NCI-H146 treated with DMSO at 0.1 percent for 48 hours (cell line): ENCODE measurements around the gene NOL11.
A peak's percentile ranks its signal among the peaks of the same experiment; 100 is the strongest.
"Not testable (repeated sequence)": the region's sequence is repeated elsewhere in the genome, so short reads cannot be mapped to it uniquely, and the experiment has no call there.

Experiments used
- DNase-seq: peaks from one replicate; lab custom pipeline; 2025; ENCODE audit not compliant: unreplicated experiment; lab: John Stamatoyannopoulos, UW

The NOL11 gene

GRCh38 chr17:67752160-67752559 is 34.4 kb downstream of the NOL11 start:
- not testable (repeated sequence) for DNase-seq

DNA sequence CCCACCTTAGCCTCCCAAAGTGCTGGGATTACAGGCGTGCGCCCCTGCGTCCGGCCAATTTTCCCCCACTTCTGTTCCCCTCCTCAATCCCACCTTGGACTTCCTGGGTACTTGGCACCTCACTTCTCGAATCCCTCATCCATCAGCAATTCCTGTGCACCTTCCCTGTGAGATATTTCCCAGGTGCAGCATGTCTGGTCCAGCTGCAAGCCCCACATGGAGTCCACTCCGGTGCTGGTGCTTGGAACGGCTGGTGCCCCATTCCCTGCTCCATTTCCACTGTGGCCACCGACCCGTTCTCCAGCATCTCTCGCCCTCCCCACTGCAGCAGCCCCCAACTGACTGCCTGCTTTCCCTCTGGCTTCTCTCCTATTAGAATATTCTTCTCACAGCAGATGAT is 35.3 kb downstream of the NOL11 start:
- no peak for DNase-seq

DNA sequence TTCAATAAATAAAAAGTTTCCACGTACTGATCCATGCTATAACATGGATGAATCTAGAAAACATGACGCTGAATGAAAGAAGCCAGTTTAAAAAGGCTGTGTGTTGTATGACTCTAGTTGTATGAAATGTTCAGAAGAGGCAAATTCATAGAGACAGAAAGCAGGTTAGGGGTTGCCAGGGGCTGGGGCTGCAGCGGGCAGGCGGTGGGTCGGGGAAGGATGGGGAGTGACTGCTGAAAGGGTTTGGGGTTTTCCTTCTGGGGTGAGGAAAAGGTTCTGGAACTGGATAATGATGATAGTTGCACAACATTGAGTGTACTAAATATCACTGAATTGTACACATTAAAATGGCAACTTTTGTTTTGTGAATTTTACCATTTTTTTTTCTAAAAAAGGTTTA is 36.3 kb downstream of the NOL11 start:
- DNase-seq, result no peak

- DNase-seq, result not testable (repeated sequence)
Measured at GRCh38 chr17:67754686-67755085, 37.0 kb downstream of the NOL11 start.

DNA sequence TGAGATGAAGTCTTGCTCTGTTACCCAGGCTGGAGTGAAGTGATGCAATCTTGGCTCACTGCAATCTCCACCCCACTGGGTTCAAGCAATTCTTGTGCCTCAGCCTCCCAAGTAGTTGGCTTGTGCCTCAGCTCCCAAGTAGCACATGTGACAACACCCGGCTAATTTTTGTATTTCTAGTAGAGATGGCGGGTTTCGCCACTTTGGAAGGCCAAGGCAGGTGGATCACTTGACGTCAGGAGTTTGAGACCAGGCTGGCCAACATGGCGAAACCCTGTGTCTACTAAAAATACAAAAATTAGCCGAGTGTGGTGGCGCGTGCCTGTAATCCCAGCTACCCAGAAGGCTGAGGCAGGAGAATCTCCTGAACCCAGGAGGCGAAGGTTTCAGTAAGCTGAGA is 39.0 kb downstream of the NOL11 start:
- not testable (repeated sequence) for DNase-seq

GRCh38 chr17:67759355-67760171 is 41.8 kb downstream of the NOL11 start:
- DNase-seq, result no peak

- DNase-seq, result no peak
Measured at GRCh38 chr17:67765623-67766022, 47.9 kb downstream of the NOL11 start.

- DNase-seq, result no peak
Measured at GRCh38 chr17:67769231-67769630, 51.5 kb downstream of the NOL11 start.

GRCh38 chr17:67770539-67770938 is 52.8 kb downstream of the NOL11 start:
- no peak for DNase-seq

DNA sequence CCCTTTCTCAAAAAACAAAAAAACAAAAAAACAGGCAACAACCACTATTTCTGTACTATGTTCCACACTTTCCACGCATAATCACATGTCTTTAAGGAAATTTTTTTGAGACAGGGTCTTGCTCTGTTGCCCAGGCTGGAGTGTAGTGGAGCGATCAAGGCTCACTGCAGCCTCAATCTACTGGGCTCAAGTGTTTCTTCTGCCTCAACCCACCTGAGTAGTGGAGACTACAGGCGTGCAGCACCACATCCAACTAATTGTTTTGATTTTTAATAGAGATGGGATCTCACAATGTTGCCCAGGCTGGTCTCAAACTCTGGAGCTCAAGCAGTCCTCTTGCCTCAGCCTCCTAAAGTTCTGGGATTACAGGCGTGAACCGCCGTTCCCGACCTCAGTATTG is 54.9 kb downstream of the NOL11 start:
- no peak for DNase-seq

DNA sequence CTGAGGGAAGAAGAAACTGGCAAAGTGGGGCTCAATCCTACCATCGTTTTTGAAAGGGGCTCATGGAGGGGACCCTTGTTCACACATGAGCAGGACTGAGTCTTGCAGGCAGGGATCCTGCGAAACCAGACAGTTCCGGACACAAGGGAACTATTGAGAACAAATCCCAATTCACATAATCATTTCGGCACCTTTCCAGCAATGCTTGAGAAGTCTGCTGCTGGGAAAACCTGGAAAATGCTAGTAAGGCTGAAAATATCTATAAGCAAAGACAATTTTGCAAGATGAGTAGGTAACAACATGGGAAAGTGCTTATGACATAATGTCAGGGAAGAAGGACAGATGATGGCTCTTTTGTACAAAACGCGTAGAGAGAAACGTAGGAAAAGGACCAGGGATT is 55.5 kb downstream of the NOL11 start:
- no peak for DNase-seq

DNA sequence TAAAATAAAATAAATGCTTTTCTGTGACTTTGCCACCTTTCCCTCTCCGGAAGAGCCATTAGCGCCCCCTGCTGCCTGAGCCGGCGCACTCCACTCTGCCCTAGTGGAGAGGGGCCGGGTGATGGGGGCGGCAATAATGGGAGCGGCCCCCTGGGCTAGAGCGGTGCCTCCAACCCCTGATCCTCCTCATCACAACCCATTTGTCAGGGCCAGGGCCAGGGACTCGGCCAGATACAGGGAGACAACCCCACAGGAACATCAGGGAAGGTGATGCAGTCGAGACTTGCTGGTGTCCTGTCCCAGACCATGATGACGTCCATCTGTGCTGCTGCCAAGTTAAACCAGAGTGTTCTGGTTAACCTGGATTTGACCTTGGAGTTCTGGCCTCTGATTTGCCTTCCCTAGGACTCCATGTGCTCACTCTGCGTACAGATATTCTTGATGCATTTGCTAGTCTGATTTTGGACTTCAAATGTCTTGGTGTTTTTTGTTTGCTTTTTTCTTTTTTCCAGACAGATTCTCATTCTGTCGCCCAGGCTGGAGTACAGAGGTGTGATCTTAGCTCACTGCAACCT is 61.4 kb downstream of the NOL11 start:
- DNase-seq, result peak; percentile 19

- DNase-seq, result no peak
Measured at GRCh38 chr17:67784364-67785121, 66.8 kb downstream of the NOL11 start.

DNA sequence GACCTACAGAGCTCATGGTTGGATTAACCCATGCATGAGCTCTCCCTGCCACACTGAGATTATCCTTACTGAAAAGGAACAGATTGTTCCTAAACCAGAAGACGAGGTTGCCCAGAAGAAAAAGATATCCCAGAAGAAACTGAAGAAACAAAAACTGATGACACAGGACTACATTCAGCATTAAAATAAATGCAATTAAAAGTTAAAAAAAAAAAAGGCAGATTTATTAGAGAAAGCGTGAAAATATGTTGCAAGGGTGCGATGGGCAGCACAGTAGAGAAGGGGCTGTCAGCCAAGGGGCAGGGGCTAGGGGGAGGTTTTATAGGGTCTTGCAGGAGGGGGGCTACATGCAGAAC is 67.4 kb downstream of the NOL11 start:
- DNase-seq, result no peak

- no peak for DNase-seq
Measured at GRCh38 chr17:67785504-67785903, 67.8 kb downstream of the NOL11 start.
